Ectodermal cell (in vitro differentiated cells): ENCODE results near the gene AUTS2.

Source experiments
- H3K27ac ChIP-seq: 2 replicates; pipeline ENCODE4 v1.7.0; 2013; ENCODE audit warnings: mild to moderate bottlenecking, low read depth, low read length; ENCODE audit not compliant: insufficient read depth, poor library complexity, severe bottlenecking
- H3K27me3 ChIP-seq: 2 replicates; pipeline ENCODE4 v1.7.0; 2013; ENCODE audit warnings: mild to moderate bottlenecking, low read length; ENCODE audit not compliant: insufficient read depth, control insufficient read depth, poor library complexity, severe bottlenecking
- H3K36me3 ChIP-seq: one replicate; pipeline ENCODE4 v1.7.0; 2013; ENCODE audit warnings: low read length; ENCODE audit not compliant: control insufficient read depth, insufficient read depth
- H3K4me1 ChIP-seq: one replicate; pipeline ENCODE4 v1.7.0; 2013; ENCODE audit warnings: low read length; ENCODE audit not compliant: control insufficient read depth, insufficient read depth
- H3K4me3 ChIP-seq: 2 replicates; pipeline ENCODE4 v1.7.0; 2013; ENCODE audit warnings: low read depth, low read length, control low read depth; ENCODE audit not compliant: insufficient read depth
- H3K9me3 ChIP-seq: 2 replicates; pipeline ENCODE4 v1.7.0; 2013; ENCODE audit warnings: mild to moderate bottlenecking, low read length, moderate library complexity; ENCODE audit not compliant: control insufficient read depth
- WGBS, 2 experiments: methylation state at CpG; one replicate each; pipeline ENCODE4 v1.1.7; 2013; ENCODE audit warnings: missing lambda C conversion rate in 2 of 2; 5-methylcytosine and 5-hydroxymethylcytosine counted together

The AUTS2 gene

DNA sequence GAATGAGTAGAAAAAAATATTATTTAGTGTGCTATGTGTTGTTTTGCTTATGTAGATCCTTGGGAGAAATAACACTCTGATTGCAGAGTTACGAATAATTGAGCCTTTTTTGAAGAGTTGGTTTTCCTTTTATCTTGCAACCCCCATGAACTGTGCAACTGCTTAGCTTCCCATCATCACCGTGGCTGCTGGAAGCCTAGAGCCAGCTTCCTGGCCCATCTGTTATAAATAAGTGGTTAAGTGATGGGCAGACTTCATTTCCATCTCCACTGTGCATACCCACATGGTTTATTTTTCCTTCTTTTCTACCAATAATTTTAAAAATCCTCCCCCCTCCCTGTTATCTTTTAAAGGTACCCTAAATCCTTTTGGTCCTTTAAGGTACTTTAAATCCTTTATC lies 978.8 kb downstream of the AUTS2 start:
- Histone ChIP-seq H3K4me3 (no peak overlapping the region), H3K9me3 (no peaks in the 10 kb centered on the region), H3K27ac (no peak overlapping the region), H3K27me3 (peaks cover 15% of the 10 kb centered on the region), H3K4me1 (peaks cover 38% of the 10 kb centered on the region), H3K36me3 (no peaks in the 10 kb centered on the region)
- WGBS, 2 experiments: 88 to 94% methylated on average over 2 of the region's 2 CpGs

- Histone ChIP-seq H3K4me3 (no peak overlapping the region), H3K4me1 (peaks cover 37% of the 10 kb centered on the region), H3K27ac (no peak overlapping the region), H3K36me3 (no peaks in the 10 kb centered on the region), H3K27me3 (peaks cover 15% of the 10 kb centered on the region), H3K9me3 (no peaks in the 10 kb centered on the region)
- WGBS, 2 experiments: 94 to 95% methylated on average over 3 of the region's 3 CpGs
Measured at GRCh38 chr7:70578131-70578530, 979.9 kb downstream of the AUTS2 start.

- no peak overlapping the region for H3K4me3 ChIP-seq
- peaks cover 15% of the 10 kb centered on the region for H3K27me3 ChIP-seq
- H3K36me3 ChIP-seq: no peaks in the 10 kb centered on the region
- H3K9me3 ChIP-seq: no peaks in the 10 kb centered on the region
- 82 to 92% methylated on average over 6 of the region's 6 CpGs for WGBS, 2 experiments
- peaks cover 34% of the 10 kb centered on the region for H3K4me1 ChIP-seq
- no peak overlapping the region for H3K27ac ChIP-seq
Measured at GRCh38 chr7:70579397-70580097, 981.3 kb downstream of the AUTS2 start.

DNA sequence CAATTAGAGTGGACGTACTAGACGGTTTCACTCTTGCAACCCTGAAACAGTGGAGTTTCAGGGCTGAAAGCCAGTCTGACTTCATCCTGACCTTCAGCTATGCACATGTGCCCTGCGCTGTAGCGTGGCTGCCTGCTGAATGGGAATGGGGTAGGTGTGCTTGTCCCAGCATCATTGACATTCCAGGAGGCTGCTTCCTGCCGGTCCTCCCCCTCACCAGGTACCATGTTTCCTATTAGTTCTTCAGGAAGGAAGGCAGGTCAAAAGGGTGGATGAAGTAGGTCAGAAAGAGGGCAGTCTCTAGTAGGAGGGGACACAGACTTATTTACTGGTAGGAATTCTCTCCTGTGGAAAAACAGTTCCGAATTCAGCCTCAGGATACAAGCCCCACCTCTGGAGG lies 981.9 kb downstream of the AUTS2 start:
- WGBS, 2 experiments: 95% methylated on average over 6 of the region's 6 CpGs
- Histone ChIP-seq H3K4me3 (no peak overlapping the region), H3K36me3 (no peaks in the 10 kb centered on the region), H3K27me3 (peaks cover 15% of the 10 kb centered on the region), H3K9me3 (no peaks in the 10 kb centered on the region), H3K4me1 (peaks cover 34% of the 10 kb centered on the region), H3K27ac (no peak overlapping the region)

- H3K9me3 ChIP-seq: no peaks in the 10 kb centered on the region
- no peak overlapping the region for H3K4me3 ChIP-seq
- H3K4me1 ChIP-seq: peaks cover 37% of the 10 kb centered on the region
- 54% methylated on average over 15 to 18 of the region's 18 CpGs for WGBS, 2 experiments
- no peaks in the 10 kb centered on the region for H3K36me3 ChIP-seq
- H3K27ac ChIP-seq: no peak overlapping the region
- H3K27me3 ChIP-seq: peaks cover 4% of the 10 kb centered on the region
Measured at GRCh38 chr7:70582927-70583895, 984.9 kb downstream of the AUTS2 start.

GRCh38 chr7:70583965-70584883 lies 985.9 kb downstream of the AUTS2 start:
- Histone ChIP-seq H3K27me3 (peaks cover 4% of the 10 kb centered on the region), H3K4me1 (peaks cover 44% of the 10 kb centered on the region), H3K9me3 (no peaks in the 10 kb centered on the region), H3K27ac (peak overlapping the region; percentile 6), H3K36me3 (no peaks in the 10 kb centered on the region), H3K4me3 (no peak overlapping the region)
- 81 to 82% methylated on average over 16 of the region's 16 CpGs for WGBS, 2 experiments

DNA sequence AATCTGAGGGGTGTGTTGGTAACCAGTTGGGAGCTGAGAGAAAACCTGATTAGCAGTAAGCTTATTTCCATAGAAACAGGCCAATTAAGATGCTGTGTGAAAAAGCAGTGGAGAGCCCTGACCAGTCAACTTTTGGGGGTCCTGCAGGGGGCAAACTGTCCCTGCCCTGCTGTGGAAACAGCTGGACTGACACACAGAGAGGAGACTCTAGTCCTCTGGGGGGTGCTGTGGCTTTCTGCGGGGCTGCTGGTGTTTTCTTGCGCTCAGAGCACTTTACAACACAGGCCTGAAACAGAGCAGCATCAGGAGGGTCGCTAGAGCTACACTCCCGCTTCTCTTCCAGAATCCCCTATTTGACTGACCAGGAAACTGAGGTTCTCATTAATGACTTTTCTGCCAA lies 986.8 kb downstream of the AUTS2 start:
- 31 to 34% methylated on average over 4 of the region's 4 CpGs for WGBS, 2 experiments
- no peak overlapping the region for H3K27ac ChIP-seq
- peaks cover 45% of the 10 kb centered on the region for H3K4me1 ChIP-seq

GRCh38 chr7:70586822-70587221 lies 988.5 kb downstream of the AUTS2 start:
- Histone ChIP-seq H3K27me3 (peaks cover 7% of the 10 kb centered on the region), H3K27ac (no peak overlapping the region), H3K36me3 (no peaks in the 10 kb centered on the region), H3K4me1 (peaks cover 45% of the 10 kb centered on the region), H3K4me3 (no peak overlapping the region), H3K9me3 (no peaks in the 10 kb centered on the region)
- WGBS, 2 experiments: 87 to 94% methylated on average over 1 of the region's 1 CpG

More for the DNA sequence above, 986.8 kb downstream of the AUTS2 start:
- Histone ChIP-seq H3K36me3 (no peaks in the 10 kb centered on the region), H3K4me3 (no peak overlapping the region), H3K9me3 (no peaks in the 10 kb centered on the region), H3K27me3 (no peaks in the 10 kb centered on the region)

DNA sequence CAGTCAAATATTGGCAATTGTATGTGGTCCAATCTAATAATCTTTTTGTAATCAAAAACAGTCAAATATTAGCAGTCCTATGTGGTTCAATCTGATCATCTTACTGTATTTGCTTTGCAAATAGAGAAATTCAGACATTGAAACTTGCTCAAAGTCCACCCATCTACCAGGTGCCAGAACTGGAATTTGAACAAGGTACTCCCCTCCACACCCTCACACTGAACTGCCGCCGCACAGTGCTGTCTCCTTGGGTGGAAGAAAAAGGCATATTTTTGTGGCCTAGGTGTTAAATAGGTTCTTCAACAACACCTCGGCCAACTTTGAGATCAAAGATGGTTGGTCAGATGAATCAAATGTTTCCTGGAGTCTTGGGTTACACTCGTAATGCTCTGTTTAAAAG lies 989.5 kb downstream of the AUTS2 start:
- Histone ChIP-seq H3K27me3 (peaks cover 7% of the 10 kb centered on the region), H3K36me3 (no peaks in the 10 kb centered on the region), H3K4me3 (no peak overlapping the region), H3K27ac (no peak overlapping the region), H3K4me1 (peaks cover 38% of the 10 kb centered on the region), H3K9me3 (no peaks in the 10 kb centered on the region)
- 89 to 98% methylated on average over 4 of the region's 4 CpGs for WGBS, 2 experiments
